Tongue (tissue), 2 donors: ENCODE results near the gene LARGE2. TPM values are rescaled to one million over a fixed set of nuclear protein-coding genes. Genes with fewer than 3 reads are reported as not detected.

Experiments
- DNase-seq: peaks from one replicate; pipeline ENCODE4 v3.0.0-alpha.2; 2015
- total RNA-seq: library from RNA; depleted of rRNA; stranded (reverse); fragments of >200 nt; gene quantifications from one replicate; pipeline ENCODE4 v1.2.3, GENCODE V29; 2014

LARGE2 gene
- total RNA-seq, 1 donor from 2014 or later: 2.7 TPM

- no peak for DNase-seq
Measured at GRCh38 chr11:45930031-45930794, 7.8 kb downstream of the LARGE2 start.

DNA sequence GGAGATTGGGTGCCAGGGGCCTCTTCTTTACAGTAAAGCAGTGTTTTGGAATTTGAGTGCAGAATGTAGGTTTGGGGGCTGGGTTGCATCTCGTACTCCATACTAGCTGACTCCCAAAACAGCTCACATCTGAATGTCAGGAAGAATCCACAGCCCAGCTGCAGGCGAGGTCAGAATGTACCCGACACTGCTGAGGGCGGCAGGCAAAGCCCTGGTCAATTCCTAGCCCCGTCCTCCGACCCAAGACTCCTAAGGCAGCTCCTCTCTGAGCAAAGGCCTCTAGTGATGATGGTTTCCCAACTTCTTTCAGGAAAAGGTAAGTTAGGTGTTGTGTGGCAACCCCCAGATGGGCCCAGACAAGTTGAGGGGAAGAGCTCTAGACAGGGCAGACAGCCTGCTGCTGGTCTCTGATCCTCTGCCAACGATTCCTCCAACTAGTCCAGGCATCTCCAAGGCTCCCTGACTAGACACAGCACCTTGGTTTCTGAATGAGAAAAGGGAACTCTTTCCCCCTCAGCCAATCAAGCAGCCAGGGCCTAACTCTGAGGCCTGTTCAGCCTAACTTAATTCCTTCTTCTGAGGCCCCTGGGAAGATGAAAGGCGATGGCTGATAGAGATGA is 8.6 kb downstream of the LARGE2 start:
- DNase-seq: no peak

DNA sequence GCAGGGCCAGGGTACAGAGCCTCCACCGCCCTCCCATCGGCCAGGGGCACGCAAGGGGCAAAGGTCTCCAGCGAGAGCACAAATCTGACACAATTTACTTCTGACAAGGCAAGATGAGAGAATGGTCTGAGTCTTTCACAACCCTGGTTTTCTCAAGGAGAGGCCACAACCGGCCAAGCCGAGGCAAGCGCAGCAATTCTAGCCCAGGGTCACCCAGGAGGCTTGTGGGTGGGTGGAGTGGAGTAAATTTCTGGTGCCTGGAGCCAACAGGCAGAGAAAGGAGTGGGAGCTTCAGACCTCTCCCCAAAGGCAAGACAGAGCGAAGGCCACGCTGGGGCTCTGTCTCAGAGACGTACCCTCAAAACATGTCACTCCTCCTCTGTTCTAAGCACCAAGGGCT is 9.3 kb downstream of the LARGE2 start:
- DNase-seq: no peak

GRCh38 chr11:45932217-45932616 is 9.8 kb downstream of the LARGE2 start:
- no peak for DNase-seq

DNA sequence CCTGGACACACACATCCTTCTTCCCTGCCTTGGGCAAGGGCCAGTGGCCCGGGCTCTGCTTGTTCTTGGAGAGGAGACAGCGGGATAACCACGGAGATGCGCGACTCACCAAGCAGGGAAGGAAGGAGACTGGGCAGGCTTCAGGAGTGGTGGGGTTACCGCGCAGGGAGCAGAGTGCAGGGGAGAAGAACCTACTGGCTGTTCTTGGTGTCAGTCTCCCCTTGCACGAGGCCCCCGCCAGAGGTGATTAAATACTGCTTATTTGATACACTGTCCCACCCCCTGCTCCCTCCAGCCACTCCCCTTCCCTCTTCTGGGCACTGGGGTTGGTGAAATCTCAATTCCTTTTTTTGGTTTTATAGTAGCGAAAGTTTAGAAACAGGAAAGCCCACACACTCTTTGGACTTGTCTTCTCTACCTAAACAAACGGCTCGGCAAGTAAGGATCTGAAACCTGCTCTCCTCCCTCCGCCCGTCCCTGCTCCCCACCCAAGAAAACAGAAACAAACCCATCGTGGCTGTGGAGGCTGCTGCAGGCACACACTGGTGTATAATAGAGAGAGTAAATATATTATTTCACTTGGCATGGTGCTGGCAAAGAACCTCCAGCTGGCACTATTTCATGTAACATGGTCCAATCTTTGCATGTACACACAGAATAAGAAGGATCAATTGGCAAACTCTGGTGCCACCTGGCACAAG is 10.8 kb downstream of the LARGE2 start:
- DNase-seq: no peak

GRCh38 chr11:45933846-45934579 is 11.6 kb downstream of the LARGE2 start:
- DNase-seq: no peak

DNA sequence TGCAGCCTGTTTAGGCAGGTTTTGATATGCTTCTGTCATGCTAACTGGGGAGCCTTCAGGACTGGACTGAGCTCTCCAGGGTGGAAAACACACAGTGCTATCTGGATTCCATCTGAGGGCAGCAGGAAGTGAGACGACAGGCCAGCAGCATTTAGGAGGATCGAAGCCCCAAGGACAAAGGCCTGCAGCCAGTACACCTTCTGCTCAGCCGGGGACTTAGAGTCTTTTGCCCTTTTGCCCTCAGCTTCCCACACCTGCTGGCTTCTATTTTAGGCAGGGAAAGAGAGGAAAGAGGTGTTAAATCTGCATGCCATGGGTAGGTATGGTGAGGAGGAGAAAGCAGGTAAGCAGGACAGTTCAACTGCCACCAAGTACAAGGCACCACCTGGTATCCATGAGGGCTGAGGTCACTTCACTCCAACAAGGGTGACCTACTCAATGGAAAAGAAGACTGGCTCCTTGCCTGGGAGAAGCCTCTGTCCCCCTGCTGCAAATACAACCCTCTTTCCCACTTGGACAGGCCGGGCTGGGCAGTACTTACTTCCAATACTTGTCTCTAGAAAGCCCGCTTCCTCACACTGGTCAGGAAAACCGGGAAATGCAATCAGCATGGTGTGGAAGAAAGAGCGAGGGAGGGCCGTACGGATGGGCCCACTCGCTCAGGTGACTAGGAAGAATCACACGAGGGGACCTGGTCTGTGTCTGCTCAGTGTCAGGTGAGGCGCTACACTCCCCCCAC is 12.3 kb downstream of the LARGE2 start:
- DNase-seq: no peak

- no peak for DNase-seq
Measured at GRCh38 chr11:45935349-45936064, 13.1 kb downstream of the LARGE2 start.

DNA sequence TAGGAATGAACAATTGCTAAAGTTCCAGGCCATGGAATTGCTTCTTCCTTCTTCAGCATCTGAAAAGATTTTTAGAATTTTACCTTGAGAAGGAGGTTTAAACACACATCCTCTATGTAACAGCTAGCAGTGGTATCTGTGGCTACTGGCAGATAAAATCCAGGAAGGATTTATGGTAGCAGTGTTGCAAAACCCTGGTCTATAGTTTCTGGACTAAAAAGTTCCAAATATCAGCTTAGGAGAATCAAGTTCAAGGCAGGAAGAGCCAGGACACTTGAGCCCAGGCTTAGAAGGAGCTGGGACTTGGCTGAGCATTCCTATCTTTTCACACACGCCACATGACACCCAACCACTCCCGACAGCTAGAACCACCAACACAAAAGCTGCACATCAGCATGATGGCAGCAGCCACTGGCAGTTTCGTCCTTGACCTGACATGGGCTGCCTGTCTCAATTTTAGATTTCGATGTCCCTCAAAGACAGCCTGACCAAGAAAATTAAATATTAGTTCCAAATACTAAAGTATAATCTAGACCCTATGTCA is 14.1 kb downstream of the LARGE2 start:
- no peak for DNase-seq

DNA sequence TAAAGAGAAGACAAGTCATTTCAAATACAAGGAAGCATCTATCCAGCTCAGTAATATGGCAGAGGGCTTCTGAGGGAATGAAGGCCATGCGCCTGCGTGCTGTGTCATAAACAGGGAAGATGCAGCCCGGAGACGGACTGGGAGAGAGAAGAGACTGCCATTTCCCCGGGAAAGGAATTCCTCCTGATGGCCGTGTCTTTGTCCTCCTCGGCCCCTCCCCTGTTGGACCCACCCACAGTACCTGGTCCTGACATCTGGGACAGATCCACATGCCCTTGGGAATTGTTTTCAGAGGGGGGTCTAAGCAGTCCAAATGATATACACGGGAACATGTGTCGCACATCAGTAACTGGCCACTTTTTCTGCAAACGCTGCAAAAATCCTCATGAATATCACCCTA is 15.5 kb downstream of the LARGE2 start:
- DNase-seq: no peak

- DNase-seq: no peak
Measured at GRCh38 chr11:45939836-45940235, 17.4 kb downstream of the LARGE2 start.

DNA sequence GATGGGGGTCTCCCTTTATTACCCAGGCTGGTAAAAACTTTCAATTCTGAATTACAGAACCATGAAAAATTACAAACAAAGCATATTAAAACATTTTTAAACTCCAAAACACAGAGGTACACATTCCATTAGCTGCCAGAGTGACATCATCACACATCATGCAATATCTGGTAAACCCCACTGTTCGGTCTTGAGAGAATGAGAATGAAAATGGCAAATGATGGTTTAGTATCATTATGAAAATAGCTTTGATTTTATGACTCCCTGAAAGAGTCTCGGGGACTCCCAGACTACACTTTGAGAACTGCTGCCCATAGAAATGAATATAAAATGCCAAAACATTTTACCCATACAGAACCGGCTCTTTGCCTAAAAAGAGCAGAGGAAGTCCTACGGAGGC is 18.8 kb downstream of the LARGE2 start:
- DNase-seq: no peak

DNA sequence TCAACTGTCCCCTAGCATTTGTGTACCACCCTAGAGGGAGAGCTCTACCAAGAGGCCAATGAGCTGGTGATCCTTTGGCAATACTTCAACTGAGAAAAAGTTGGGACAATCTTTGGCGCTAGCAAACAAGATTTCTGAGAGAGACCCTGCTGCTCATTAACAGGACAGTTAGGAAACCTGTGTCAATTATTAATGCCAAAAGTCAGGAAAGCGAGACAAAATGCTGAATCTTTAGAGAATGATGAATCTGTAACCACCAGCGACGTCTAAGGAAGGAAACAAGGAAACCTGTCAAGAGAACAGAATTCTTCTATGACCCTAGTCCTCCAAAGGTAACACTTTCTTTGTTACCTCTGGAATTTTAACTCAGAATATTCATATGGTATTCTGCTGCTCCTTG is 19.9 kb downstream of the LARGE2 start:
- no peak for DNase-seq

- peak; percentile 83 for DNase-seq
Measured at GRCh38 chr11:45945397-45945999, 23.0 kb downstream of the LARGE2 start.

- DNase-seq: no peak
Measured at GRCh38 chr11:45947885-45948284, 25.4 kb downstream of the LARGE2 start.

DNA sequence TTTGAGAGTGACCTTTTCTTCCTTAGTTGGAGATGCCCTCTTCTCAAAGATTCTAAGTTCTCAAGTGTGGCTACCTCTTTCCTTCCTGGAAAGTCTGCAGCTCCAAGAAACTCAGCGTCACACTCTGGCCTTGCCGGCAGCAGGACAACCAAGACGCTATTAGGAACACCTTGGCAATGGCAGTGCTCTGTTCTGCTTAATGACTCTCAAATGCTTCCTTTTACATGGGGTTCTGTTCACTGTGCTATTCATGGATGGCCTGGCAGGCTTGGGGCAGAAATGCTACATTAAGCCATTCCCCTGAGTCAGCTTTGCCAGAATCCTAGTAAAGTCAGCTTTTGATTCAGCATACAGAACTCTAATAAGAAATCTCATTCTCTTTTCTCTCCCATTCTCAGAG is 25.9 kb downstream of the LARGE2 start:
- no peak for DNase-seq

DNA sequence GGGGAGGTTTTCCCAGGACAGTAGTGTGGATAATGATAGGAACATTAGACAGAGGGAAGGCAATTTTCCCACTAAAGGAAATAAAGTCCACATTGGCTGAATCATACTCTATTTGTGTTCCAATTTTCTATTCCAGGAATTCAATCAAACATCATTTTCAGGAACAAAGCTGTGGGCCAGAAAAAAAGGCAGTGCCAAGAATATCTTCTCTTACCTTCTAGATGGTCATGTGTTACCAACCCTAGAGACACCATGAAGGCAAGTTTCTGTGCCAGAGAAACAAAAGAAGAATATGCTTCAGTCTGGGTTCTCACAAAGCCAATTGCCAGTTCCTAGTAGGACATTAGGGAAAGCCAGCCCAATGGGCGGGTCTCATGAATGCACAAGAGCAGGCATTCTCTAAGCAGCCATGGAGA is 27.5 kb downstream of the LARGE2 start:
- DNase-seq: no peak

DNA sequence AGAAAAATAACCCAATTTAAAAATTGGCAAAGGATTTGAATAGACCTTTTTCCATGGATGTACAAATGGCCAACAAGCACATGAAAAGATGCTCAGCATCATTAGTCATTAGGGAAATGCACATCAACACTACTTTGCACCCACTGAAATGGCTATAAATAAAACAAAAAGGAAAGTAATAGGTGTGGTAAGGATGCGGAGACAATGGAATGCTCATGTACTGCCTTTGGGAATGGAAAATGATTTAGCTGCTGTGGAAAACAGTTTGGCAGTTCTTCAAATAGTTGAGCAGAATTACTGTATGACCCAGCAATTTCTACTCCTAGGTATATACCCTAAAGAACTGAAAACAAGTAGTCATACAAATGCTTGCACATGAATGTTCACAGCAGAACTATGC is 37.4 kb downstream of the LARGE2 start:
- DNase-seq: no peak

- DNase-seq: peak; percentile 67
Measured at GRCh38 chr11:45960387-45961095, 38.1 kb downstream of the LARGE2 start.

DNA sequence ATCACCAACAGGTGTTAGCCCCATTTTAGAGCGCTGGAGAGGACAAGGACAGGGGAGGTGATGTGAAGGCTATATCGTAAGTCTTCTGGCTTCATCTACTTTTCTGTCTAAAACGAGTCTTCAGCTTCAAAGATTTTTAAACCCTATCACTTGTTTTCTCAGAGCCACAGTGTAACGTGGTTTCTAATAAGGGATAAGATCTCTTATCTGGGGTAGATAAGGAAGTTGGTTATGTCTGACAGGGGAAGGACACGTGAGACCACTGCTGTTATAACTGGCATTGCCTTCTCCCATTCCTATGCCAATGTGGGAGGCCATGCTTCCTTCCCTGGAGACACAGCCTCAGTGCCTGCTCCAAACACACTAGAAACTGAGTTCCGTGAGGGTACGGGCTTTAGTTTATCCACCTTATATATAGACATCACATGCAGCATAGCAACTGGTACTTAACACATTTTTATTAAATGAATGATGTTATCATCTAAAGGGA is 39.3 kb downstream of the LARGE2 start:
- DNase-seq: no peak
